Fibroblast of upper back skin (primary cell): Measurements from ENCODE around the gene CYYR1.

Source experiments
- DNase-seq: peaks from one replicate; pipeline ENCODE4 v3.0.0-alpha.2; 2013

CYYR1 gene

GRCh38 chr21:26572702-26573381, at the start of gene CYYR1:
Gene CYYR1, minus strand, starts transcription at chr21:26573286. Its CDS starts 346 bp downstream, at chr21:26572940.
- DNase-seq = peak; percentile 8

GRCh38 chr21:26617176-26617575, 44.1 kb upstream of the CYYR1 start:
- DNase-seq = no peak

- peak; percentile 53 for DNase-seq
Measured at GRCh38 chr21:26614251-26614650, 41.2 kb upstream of the CYYR1 start.

- DNase-seq = no peak
Measured at GRCh38 chr21:26599261-26599660, 26.2 kb upstream of the CYYR1 start.

- no peak for DNase-seq
Measured at GRCh38 chr21:26597981-26598380, 24.9 kb upstream of the CYYR1 start.

- no peak for DNase-seq
Measured at GRCh38 chr21:26597031-26597430, 23.9 kb upstream of the CYYR1 start.

- DNase-seq = no peak
Measured at GRCh38 chr21:26595971-26596370, 22.9 kb upstream of the CYYR1 start.

GRCh38 chr21:26593800-26594199, 20.7 kb upstream of the CYYR1 start:
- no peak for DNase-seq

GRCh38 chr21:26591543-26591942, 18.5 kb upstream of the CYYR1 start:
- no peak for DNase-seq

GRCh38 chr21:26588446-26588845, 15.4 kb upstream of the CYYR1 start:
- no peak for DNase-seq

GRCh38 chr21:26587736-26588201, 14.7 kb upstream of the CYYR1 start:
- peak; percentile 98 for DNase-seq

- no peak for DNase-seq
Measured at GRCh38 chr21:26583769-26584168, 10.7 kb upstream of the CYYR1 start.

- DNase-seq = no peak
Measured at GRCh38 chr21:26581818-26582217, 8.7 kb upstream of the CYYR1 start.

GRCh38 chr21:26572076-26572701, 897 bp downstream of the CYYR1 start:
- DNase-seq = no peak

- DNase-seq = no peak
Measured at GRCh38 chr21:26570203-26570602, 2.9 kb downstream of the CYYR1 start.

- DNase-seq = no peak
Measured at GRCh38 chr21:26565546-26565945, 7.5 kb downstream of the CYYR1 start.

- DNase-seq = no peak
Measured at GRCh38 chr21:26565111-26565510, 8.0 kb downstream of the CYYR1 start.

- DNase-seq = no peak
Measured at GRCh38 chr21:26563856-26564503, 9.1 kb downstream of the CYYR1 start.

- no peak for DNase-seq
Measured at GRCh38 chr21:26560612-26561011, 12.5 kb downstream of the CYYR1 start.

GRCh38 chr21:26559099-26559498, 14.0 kb downstream of the CYYR1 start:
- no peak for DNase-seq

- DNase-seq = no peak
Measured at GRCh38 chr21:26557106-26557505, 16.0 kb downstream of the CYYR1 start.

- no peak for DNase-seq
Measured at GRCh38 chr21:26555540-26556146, 17.4 kb downstream of the CYYR1 start.

GRCh38 chr21:26554365-26554764, 18.7 kb downstream of the CYYR1 start:
- no peak for DNase-seq

GRCh38 chr21:26553898-26554297, 19.2 kb downstream of the CYYR1 start:
- DNase-seq = no peak
